LNCaP clone FGC (cell line): ENCODE measurements around the gene ATP5F1B.
A peak's percentile ranks its signal among the peaks of the same experiment; 100 is the strongest.

Experiments
- DNase-seq: peaks from one replicate; pipeline ENCODE4 v3.0.0-alpha.2; 2011; ENCODE audit warnings: low read depth
- H3K4me3 ChIP-seq: 2 replicates; pipeline ENCODE4 v1.5.1; 2011; ENCODE audit warnings: mild to moderate bottlenecking, low read depth, low read length, control low read depth
- TF ChIP-seq, protein P1 (sequence below): IDR thresholded peaks from 2 replicates; pipeline ENCODE4 v1.5.1; 2012; ENCODE audit warnings: mild to moderate bottlenecking; ENCODE audit not compliant: control insufficient read depth, insufficient read depth; ENCODE audit errors: extremely low read depth

Gene ATP5F1B

GRCh38 chr12:56634242-56634836, 11.4 kb downstream of the ATP5F1B start:
- H3K4me3 ChIP-seq: peak overlapping the region; percentile 96
- DNase-seq: no peak
- TF ChIP-seq, protein P1, sequence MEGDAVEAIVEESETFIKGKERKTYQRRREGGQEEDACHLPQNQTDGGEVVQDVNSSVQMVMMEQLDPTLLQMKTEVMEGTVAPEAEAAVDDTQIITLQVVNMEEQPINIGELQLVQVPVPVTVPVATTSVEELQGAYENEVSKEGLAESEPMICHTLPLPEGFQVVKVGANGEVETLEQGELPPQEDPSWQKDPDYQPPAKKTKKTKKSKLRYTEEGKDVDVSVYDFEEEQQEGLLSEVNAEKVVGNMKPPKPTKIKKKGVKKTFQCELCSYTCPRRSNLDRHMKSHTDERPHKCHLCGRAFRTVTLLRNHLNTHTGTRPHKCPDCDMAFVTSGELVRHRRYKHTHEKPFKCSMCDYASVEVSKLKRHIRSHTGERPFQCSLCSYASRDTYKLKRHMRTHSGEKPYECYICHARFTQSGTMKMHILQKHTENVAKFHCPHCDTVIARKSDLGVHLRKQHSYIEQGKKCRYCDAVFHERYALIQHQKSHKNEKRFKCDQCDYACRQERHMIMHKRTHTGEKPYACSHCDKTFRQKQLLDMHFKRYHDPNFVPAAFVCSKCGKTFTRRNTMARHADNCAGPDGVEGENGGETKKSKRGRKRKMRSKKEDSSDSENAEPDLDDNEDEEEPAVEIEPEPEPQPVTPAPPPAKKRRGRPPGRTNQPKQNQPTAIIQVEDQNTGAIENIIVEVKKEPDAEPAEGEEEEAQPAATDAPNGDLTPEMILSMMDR: no peak

DNA sequence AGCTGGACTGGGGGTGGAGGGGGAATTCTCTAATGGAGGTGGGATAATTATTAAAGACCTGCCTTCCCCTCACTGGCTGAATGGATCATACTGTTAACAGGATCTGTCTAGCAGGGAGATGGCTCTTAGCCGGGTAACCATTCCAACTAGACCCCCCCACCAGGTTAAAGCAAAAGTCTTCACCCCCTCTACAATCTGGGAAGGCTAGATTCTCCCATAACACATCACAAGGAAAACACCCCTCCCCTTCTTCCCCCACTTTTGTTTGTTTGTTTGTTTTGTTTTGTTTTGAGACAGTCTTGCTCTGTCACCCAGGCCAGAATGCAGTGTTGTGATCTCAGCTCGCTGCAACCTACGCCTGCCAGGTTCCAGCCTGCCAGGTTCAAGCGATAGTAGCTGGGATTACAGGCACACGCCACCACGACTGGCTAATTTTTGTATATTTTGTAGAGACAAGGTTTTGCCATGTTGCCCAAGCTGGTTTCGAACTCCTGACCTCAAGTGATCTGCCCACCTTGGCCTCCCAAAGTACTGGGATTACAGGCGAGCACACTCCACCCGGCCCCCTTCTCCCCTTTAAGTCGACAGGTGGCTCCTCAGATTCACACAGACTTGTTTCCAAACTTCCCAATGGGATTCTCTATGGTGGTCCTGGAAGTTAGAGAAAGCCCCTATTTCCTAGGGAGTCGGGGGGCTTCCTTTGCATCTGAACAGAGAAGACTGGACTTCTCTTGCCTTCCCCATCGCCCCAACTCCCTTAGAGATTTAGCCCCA, 12.1 kb downstream of the ATP5F1B start:
- no peak for DNase-seq
- TF ChIP-seq, protein P1: no peak
- H3K4me3 ChIP-seq: peak overlapping the region; percentile 96

- TF ChIP-seq, protein P1: no peak
- DNase-seq: no peak
- peak overlapping the region; percentile 96 for H3K4me3 ChIP-seq
Measured at GRCh38 chr12:56632701-56633467, 12.9 kb downstream of the ATP5F1B start.

DNA sequence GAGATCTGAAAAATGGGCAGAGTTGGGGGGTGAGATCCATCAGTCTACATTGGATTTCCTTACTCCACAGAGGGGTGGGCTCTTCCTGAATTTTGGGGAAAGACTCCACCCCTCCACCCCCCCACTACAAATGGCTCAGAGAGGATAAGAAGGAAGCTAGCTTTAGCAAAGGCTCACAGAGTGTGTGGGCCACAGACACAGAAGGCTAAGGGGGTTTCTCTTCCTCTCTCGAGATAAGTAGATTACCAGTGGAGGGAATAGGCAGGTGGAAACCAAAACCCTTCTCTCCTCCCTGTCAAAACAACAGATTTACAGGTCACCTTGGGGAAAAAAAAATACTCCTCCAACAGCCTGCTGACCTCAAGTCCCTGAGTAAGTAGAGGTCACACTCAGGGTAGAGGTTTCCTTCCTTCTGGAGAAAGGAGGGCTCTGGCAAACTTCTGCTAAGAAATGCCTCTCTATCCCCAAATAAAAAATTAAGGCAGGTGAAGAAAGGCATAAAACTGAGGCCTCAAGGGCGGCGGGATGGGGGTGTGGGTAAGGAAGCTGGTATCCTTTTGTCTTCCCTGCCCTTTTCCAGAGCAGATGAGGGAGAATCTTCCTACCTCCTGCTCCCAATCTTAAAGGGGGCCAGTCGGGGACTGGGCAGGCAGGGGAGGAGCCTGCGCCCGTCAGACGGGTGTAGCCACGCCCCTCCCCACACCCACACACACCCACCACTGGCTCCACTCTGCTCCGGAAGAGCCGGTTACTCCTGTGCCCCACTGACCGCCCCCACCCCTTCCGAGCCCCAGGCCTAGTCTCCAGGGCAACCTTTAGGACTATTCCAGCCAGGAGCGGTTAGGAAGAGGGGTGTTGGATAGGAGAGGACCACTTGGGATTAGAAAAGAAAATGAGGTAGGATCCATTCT, 13.7 kb downstream of the ATP5F1B start:
- no peak for DNase-seq
- TF ChIP-seq, protein P1: no peak
- H3K4me3 ChIP-seq: peak overlapping the region; percentile 96

DNA sequence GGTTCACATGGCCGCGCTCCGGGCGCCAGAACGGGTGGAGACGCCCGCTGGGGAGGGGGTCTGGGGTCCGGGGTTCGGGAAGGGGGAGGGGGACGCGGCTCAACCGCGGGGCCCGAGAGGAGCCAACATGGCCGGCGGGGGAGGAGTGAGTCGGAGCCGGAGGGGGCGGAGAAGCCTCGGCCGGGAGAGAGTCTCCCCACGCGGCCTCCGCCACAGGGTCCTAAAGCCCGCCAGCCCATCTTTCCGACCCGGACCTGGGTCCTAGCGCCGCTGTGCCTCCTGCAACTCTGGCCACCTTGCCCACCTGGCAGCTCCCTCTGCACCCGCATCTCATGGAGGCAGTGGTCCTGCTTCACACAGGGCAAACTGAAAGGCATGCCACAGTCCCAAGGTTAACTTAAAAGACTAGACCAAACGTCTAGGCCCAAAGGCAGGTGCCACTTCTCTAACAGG, 15.6 kb downstream of the ATP5F1B start, which contains the start of gene BAZ2A:
BAZ2A (minus strand) TSS at position 147 of the 453 bp plus-strand sequence. CDS start 12,796 bp downstream, outside the sequence.
- TF ChIP-seq, protein P1: no peak
- peak within 1 kb of the TSS; percentile 99 for H3K4me3 ChIP-seq
- DNase-seq: no peak

DNA sequence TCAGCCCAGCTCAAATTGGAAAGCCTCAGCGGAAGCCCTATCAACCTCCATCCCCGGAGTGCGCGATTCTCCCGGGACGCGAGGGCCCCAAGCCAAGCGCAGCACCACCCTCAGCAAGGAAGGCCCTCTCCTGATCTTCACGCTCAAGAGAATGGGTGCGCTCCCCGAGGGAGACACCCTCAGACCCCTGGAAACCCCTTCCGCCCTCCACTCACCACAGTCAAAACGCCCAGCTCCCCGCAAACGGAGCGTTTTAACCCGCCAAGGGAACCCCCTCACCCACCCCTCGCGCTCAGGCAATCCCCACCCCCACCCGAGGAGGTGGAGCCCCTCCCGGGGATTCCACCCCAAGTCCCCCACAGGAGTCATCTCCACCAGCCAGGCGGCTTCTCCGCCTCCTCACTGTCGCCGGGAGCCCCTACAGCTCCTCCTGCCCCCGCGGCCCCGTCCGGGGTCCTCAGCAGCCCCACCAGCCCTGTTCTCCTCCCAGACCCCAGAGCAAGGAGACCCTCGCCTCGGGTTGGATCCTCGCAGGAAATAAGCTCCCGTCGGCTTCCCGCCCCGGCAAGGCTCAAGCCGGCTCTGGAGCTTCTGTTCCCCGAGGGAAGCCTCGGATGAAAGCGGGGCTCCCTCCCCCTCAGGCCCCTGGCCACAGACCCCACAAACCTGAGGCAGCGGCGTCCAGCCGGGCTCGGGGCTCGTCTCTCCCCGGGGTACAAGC, 16.2 kb downstream of the ATP5F1B start:
- no peak for DNase-seq
- peak overlapping the region; percentile 99 for H3K4me3 ChIP-seq
- TF ChIP-seq, protein P1: no peak
